NCI-H1694 (cell line): ENCODE measurements around the gene SMIM22.

Experiments used
- DNase-seq: peaks from one replicate; lab custom pipeline; 2025; lab: John Stamatoyannopoulos, UW

Gene SMIM22, protein sequence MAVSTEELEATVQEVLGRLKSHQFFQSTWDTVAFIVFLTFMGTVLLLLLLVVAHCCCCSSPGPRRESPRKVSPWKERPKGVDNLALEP

DNA sequence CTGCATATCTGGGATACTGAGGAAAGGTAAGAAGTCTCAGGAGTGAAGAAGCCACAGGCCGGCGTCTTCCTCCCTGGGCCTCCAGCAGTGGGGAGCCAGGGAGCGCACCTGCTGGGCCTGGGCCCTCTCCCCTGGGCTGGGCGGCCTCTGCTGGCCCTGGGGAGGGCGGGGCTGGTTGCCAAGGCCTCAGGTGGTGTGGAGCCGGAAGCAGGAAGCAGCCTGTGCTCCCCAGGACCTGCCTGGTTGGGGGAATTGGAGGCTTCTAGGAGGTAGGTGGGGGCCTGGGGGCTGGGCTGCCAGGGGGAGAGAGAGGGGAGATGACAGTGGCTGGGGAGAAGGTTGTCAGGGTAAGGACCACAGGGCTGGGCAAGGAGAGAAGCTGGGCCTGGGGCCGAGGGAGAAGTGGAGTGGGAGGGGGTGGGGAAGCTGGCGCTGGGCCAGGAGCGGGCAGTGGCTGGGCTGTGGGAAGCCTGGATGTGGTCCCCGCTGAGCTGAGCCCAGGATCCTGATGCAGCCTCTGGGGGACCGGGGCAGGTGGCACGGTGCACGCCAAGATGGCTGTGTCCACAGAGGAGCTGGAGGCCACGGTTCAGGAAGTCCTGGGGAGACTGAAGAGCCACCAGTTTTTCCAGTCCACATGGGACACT is at the start of gene SMIM22:
Gene SMIM22 (plus strand): TSS at position 189 of the 647 bp plus-strand sequence. CDS start 366 bp downstream, at position 555.
- no peak for DNase-seq

DNA sequence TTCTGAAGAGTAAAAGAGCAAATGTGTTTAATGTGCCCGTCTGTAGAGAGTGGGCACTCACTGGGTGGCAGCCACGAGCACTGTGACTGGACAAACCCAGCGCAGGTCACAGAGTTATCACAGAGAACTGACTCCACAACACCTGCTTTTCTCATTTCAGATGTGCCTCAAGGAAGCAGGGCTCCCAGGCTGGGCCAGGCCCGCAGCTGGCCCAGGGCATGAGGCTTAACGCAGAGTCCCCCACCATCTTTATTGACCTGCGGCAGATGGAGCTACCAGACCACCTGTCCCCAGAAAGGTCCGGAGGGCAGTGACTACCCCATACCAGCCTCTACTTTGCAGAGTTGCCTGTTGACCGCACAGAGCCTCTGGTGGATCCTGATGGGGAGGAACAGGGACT is 49.0 kb upstream of the SMIM22 start:
- no peak for DNase-seq

DNA sequence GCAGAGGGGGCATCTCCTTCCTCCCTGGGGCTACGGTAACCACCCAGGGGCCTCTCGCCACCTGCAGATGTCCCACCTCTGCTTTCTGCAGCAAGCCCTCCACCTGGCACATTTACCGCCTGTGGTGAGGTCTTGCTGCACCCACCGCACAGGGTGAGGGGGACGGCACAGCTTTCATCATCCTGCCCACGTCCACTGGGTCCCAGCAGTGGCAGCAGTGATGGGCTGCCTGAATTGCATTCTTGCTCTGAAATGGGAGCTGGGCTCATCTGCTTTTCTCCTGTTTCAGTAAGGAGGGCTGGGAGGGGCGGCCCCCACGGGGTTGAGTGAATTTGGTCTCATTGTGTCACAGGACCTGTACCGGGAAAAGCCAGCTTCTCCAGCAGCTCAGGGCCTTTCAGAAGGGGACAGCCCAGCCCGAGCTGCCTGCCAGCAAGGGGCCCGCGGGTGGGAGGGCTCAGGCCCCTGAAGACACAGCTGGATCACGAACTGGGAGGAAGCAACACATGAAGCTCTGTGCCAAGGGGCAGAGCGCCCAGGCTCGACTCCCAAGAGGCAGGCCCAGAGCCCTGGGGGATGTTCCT is 48.1 kb upstream of the SMIM22 start:
- no peak for DNase-seq

DNA sequence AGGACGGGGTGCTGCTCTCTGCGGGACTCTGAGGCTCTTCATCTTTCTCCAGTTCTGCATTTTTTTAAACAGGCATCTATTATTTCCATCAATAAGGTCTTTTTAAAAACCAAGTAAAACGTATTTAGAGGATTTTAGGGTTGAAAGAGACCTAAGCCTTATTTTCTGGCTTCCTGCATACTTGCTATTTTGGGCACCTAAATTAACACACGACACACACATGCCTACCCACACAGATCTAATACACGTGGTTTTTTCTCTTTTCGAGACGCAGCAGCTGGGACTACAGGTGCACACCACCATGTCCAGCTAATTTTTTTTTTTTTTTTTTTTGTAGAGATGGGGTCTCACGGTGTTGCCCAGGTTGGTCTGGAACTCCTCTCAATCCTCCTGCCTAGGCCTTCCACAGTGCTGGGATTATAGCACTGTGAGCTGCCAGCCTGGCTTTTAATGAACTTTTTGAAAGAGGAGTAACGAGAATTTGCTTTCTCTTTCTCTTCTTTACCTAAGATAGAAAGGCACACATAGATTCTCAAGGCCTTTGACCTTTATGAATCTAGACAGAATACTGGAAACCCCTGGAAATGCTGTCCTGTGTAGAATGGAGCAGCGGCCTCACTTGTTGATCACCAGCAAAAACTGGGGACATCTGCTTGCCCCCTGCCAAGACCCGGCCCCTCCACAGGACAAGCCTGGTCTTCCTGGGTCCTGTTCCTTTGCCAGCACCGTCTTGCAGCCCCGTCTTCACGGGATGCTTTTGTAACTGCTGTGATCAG is 47.1 kb upstream of the SMIM22 start:
- DNase-seq, result no peak

DNA sequence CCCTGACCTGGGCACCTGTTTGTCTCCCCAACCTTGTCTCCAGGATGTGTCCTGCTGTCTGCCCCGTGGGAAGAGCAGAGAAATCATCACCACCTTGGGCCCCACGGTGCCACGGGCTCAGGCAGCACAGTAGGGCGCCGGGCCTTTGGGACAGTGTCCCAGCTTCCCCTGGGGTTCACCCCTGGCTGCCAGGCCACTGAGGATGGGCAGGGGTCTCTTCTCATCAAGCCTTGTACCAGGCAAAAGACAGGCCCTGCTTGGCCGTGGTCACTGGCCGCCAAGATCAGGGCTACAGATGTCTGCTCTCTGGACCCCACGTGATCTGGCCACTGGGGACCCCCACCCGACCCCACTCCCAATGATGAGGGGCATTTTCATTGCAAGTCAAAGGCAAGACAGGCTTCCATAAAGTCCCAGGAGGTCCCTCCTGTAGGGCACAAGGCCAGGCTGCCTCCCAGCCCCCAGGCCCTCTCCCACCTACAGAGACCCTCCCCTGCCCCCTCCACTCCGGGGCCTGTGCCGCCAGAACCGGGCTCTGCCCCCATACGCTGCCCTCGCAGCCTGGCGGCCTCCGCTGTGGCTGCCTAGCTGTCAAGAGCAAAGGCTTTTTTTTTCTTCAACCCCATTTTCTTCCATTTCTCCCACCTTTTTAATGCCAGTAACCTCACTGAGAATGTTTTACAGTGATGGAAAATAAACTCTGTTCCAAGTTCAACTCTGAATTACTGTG is 46.3 kb upstream of the SMIM22 start:
- no peak for DNase-seq

DNA sequence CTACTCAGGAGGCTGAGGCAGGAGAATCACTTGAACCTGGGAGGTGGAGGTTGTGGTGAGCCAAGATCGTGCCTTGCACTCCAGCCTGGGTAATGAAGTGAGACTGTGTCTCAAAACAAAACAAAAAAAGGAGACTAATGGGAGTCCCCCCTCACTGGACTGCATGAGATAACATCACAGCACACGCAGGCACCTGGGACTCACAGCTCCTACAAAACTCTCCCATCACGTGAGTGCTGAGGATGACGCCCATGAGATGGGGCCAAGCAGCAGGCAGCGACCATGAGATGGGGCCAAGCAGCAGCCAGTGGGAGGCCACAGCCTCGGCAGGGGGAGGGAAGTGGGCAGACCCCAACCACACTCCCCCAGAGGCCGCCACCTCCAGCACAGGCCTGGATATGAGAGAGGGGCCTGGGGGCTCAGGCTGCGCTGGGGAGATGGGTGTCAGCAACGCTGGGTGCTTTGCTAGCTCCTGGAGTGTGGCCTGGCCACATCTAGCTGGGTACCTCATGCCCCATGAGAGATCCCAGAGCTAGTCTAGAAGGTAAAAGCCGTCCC is 45.4 kb upstream of the SMIM22 start:
- no peak for DNase-seq

DNA sequence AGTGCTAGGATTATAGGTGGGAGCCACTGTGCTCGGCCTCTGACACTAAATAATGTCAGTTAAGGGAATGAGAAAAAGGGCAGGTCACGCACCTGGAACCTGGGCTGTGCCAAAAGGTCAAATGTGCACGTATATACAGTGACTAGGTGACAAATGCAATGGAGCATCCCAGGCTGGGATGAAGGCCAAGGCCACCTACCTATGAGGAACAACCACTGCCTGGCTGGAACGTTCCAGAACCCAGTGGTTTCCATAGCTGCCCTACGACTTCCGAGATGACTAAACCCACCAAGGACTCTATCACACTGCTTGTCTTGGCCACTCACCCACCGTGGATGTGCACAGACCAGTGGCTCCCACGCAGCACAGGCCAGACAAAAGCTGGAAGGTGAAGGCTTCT is 44.3 kb upstream of the SMIM22 start:
- DNase-seq, result no peak

DNA sequence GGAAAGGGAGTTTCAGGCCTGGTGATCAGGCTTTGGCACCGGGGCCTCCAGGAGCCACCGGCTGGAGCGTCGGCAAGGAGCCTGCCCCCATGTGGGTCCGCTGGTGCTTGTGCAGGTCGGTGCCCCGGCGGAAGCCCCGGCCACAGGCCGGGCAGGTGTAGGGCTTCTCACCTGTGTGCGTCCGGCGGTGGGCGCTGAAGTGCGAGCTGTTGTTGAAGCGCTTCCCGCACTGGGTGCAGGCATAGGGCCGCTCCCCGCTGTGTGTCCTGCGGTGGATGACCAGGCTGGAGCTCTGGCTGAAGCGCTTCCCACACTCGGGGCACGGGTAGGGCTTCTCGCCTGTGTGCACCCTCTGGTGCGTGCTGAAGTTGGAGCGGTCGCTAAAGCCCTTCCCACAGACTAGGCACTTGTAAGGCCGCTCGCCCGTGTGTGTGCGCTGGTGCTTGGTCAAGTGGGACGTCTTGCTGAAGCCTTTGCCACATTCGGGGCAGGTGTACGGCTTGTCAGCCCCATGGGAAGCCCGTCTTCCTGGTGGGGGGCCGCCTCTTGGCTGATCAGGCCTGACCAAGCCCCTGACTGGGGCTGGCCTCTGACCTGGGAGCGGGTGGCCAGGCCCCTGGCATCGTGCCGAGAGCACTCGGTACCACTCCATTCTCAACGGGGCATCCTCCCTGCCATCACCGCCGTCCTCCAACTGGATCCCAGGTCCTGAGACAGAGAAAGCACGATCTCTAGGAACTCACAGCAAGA is 42.6 kb upstream of the SMIM22 start:
- DNase-seq, result no peak

DNA sequence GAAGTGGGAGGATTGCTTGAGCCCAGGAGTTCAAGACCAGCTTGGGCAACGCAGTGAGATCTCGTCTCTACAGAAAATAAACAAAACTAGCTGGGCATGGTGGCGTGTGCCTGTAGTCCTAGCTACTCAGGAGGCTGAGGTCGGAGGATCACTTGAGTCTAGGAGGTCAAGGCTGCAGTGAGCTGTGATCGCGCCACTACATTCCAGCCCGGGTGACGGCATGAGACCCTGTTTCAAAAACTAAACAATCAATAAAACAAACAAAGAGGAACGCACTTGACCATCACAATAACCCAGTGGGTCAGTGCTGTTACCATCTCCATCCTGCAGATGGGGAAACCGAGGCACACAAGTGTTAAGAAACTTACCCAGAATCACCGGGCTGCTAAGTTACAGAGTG is 41.9 kb upstream of the SMIM22 start:
- DNase-seq, result no peak

DNA sequence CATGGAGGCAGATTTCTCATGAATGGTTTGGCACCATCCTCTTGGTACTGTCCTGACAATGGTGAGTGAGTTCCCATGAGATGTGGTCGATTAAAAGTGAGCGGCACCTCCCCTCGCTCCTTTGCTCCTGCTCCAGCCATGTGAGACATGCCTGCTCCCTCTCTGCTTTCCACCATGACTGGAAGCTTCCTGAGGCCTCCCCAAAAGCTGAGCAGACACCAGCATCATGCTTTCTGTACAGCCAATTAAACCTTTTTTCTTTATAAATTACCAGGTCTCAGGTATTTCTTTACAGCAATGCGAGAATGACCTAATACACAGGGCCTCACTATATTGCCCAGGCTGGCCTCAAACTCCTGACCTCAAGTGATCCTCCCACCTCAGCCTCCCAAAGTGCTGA is 40.3 kb upstream of the SMIM22 start:
- DNase-seq, result no peak

DNA sequence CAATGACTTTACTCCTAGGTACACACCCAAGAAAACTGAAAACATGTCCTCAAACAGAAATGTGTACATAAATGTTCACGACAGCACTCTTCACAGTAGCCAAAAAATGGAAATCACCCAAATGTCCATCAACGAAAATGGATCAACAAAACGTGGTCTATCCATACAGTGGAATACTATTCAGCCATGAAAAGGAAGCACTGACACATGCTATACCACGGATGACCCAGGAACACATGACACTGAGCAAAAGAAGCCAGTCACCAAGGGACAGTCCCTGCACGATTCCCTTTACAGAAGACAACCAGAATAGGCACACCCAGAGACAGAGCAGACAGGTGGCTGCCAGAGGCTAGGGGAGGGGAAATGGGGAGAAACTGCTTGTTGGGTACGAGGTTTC is 39.5 kb upstream of the SMIM22 start:
- DNase-seq, result no peak

DNA sequence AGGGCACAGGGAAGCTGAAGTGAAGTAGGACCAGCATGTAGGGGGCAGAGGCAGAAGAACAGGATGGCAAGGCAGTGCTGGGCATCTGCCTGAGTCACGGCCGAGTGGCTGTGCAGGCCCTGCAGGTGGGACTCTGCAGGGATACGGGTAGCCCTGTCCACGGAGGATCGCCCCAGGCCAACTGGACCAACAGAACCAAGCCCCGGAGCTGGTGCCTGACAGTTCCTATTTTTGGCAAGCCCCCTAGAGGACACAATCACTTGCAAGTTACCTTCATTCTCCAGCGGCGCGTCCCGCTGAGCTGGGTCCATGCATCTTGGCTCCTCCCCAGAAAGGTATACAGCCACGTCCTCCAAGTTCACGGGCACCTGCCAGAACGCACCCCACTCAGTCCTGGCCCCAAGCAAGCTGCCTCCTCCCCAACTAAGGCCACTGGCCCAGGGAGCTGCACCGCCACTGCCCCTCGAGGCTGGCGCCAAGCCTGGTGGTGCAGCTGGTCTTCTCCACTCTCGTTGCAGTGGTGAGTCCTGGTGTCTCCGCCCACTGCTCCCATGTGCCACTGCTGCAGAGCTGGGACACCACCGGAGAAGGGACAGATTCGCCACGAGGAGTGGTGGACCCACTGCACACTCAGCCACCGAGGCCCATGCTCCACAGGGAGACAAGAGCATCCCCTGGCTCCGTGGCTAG is 34.8 kb upstream of the SMIM22 start:
- DNase-seq, result no peak

DNA sequence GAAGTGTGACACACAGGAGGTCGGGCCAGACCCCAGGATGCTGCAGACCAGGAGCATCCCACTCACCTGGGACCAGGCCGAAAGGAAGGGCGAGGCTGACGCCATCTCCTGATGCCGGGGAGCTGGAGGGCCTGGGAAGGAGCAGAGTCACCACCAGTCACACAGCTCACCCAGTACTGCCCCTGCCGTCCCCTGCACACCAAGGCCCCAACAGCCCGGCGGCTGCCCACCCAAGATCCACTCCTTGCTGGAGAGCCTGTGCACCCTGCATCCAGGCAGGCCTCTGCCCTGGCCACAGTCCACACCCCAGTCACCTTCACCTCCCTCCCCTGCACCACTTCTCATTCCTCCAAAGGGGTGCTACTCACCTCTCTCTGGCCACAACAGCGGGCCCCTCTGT is 33.0 kb upstream of the SMIM22 start:
- DNase-seq, result no peak

DNA sequence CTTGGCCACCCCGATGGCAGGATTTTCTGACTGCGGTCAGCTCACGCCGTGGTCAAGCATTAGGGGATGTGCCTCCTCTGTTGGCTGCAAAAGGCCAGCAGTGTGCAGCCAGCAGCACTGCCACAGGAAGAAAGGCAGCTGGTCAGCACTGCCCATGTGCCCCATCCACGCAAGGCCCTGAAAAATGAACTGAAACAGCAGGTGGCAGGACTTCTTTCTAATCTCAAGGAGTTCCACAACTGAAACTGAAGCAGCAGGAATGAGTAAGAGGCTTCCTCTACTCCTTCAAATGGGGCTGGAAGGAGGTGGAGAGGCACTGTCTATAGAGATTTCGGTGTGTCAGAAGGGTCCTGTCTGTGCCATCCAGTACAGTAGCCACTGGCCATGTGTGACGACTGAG is 31.4 kb upstream of the SMIM22 start:
- DNase-seq, result no peak

DNA sequence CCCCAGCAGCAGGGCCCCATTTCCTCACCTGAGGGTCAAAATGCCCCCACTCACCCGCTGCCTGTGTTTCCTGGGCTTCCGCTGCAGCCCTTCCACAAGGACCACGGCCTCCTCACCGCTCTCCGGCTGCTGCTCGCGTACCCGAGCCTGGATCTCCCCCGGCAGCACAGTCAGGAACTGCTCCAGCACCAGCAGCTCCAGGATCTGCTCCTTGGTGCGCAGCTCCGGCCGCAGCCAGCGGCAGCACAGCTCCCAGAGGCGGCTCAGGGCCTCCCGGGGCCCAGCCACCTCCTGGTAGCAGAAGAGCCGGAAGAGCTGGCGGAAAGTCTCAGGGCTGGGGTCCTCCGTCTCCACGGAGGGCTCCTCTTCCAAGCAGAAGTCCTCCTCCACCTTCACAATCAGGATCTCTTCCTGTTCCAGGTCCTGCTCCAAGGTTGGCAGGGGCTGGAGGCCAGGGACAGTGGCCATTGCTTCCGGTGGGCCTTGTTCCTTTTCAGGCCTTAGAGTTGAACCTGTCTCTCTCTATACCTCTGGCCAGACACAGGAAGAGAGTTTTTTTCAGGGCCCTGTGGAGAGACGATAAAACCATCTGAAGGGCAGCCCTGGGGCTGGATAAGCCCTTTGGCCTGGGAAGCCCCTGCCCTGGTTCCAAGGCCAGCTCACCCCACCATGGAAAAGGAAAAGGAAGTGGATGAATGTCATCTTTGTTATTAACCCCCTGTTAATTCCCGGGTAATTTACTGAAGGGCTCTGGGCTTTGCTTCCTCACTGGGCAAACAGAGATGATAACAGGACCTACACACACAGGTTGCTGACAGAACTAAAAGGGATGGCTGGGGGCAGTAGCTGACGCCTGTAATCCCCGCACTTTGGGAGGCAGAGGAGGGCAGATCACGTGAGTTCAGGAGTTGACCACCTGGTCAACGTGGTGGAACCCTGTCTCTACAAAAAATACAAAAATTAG is 29.4 kb upstream of the SMIM22 start:
- DNase-seq, result no peak

DNA sequence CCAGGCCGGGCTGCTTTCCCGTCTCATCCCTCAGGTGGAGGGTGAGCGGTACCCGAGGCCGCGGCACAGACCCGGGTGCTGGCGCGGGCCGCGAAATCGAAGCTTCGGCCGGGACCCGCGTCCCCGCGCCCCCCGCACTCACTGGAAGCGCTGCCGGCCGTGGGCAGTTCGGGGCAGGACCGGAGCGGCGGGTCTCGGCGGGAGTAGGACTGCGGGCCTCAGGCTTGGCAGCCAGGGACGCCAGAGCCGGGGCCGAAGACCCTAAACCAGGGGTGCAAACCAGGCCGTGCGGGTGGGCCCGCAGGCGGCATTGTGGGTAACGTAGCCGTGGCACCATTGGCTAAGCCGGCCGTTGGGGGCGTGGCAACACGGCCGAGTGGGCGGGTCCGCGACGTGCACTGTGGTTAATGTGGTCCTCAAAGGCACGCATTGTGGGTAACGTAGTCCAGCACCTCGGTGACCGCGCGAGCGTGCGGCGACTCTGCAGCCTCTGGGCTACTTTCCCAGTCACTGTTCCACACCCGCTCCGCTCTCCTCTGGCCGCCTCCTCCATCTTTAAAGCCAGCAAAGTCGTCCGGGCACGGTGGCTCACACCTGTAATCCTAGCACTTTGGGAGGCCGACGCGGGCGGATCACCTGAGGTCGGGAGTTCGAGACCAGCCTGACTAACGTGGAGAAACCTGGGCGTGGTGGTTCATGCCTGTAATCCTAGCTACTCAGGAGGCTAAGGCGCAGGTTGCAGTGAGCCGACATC is 28.1 kb upstream of the SMIM22 start, which contains the start of gene ZNF500:
Gene ZNF500 (minus strand): TSS at position 288 of the 754 bp plus-strand sequence. CDS start 1,184 bp downstream, outside the sequence.
- DNase-seq, result peak; percentile 93

DNA sequence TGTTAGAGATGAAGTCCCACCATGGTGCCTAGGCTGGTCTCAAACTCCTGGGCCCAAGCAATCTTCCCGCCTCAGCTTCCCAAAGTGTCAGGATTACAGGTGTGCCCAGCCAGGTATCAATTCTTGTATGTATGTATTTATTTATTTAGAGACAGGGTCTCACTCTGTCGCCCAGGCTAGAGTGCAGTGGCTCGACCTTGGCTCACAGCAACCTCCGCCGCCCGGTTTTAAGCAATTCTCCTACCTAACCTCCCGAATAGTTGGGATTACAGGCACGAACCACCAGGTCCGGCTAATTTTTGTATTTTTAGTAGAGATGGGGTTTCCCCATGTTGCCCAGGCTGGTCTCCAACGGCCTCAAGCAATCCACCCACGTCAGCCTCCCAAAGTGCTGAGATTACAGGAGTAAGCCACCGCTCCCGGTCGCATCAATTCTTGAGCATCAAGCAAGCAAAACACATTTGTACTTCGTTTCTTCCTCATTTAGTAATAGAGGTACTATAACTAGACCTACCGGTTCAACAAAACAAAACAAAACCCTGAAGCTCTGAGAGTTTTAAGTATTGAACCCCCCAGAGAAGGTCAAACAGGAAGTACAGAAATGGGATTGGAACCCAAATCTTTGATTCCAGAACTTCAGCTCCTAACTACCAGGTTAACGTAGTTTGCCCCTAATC is 27.2 kb upstream of the SMIM22 start:
- DNase-seq, result no peak
